ENCODE data around the gene C2CD3. TPM values are rescaled to one million over a fixed set of nuclear protein-coding genes. Genes with fewer than 3 reads are reported as not detected.

Gene C2CD3
- total RNA-seq, 2 experiments from 2014 or later: 30.8 to 32.2 TPM

DNA sequence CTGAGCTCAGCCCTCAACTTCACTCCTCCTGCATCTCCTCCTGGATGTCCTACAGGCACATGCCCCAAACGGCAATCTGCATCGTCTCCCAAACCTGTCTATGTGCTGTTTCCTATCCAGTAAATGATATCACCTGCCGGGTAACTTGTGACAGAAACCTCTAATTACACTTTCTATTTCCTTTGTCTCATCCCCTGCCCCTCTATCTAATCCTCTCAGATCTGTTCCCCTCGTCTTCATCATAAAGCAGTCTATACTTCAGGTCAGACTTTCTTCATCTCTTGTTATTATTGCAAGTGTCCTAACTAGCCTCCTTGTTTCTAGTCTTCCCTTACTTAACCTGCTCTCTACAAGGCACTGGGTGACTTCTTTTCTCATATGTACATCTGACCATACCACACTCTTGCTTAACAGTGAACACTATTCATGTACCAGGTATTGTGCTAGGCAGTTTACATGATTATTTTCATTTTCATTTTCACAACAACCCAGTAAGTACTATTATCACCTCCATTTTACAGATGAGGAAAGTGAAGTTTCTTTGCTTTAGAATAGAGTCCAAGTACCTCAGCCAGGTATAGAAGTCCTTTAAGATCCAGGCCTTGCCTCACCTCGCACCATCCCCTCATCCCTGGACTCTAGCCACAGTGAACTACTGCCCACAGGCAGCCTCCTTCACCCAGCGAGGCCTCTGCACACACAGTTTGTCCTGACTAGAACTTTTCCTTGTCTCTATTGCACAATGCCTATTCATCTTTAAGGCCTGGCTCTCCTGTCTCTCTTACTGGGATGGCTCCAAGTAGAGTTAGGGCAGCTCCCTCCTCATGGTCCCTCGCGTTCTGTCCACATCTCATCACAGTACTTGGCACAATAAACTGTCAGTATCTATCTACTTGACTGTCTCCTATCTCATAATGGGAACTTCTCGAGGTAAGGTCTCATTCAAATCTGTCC lies 139.8 kb downstream of the C2CD3 start:
- Mint-ChIP-seq H3K36me3 (ENCODE audit: low read depth) (peaks cover 45% of the 10 kb centered on the region), H3K27ac (peak overlapping the region; percentile 69), H3K27me3 (no peaks in the 10 kb centered on the region), H3K9me3 (no peaks in the 10 kb centered on the region), H3K4me1 (peaks cover 44% of the 10 kb centered on the region), H3K4me3 (peak overlapping the region; percentile 42)
- ChIA-PET CTCF (interaction anchor here (1.0 kb wide), 1 partner anchor 51 kb away, joined by 3 read pairs; no protein-coding TSS in a partner anchor), POLR2A (interaction anchor here (0.6 to 1.7 kb wide), 7 partner anchors 19 to 57 kb away, joined by 3 to 7 read pairs (median 4); partner anchors contain the start of gene UCP2)
- no peak for DNase-seq

DNA sequence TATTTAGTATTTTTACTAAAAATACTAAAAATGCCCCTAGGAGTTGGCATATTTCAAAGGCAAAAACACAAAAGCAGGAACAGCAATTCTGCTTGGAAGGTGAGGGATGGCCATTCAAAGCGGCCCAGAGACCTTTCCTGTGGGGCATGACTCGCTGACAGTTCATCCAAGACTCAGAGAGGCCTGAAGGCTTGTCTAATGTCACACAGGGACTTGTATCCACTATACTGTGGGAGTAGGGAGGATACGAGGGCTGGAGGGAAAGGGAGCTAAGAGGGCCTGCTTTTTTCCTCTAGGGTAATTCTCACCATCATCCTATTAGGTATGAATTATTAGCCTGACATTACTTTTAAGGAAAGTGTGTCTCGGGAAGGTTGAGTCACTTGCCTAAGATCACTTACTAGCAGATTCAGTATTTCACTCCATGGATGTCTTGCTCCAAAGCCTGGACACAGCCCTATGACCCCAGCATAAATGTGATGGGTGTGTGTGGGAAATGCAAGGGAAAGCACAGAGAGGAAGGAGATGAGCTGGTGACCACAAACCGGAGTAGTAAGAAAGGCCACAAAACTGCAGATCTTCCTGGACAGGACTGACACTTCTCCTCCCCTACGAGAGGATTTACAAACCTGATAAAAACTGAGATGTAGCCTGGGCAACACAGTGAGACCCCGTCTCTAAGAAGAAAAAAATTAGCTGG lies 145.2 kb downstream of the C2CD3 start:
- Mint-ChIP-seq H3K9me3 (no peaks in the 10 kb centered on the region), H3K27ac (peak overlapping the region; percentile 75), H3K36me3 (ENCODE audit: low read depth) (peaks cover 41% of the 10 kb centered on the region), H3K4me1 (peaks cover 60% of the 10 kb centered on the region), H3K4me3 (no peak overlapping the region), H3K27me3 (no peaks in the 10 kb centered on the region)
- ChIA-PET CTCF (no interaction called here), POLR2A (interaction anchor here (1.1 to 1.5 kb wide), 3 partner anchors 9 to 21 kb away, joined by 3 to 5 read pairs (median 4); no protein-coding TSS in a partner anchor)
- no peak for DNase-seq

DNA sequence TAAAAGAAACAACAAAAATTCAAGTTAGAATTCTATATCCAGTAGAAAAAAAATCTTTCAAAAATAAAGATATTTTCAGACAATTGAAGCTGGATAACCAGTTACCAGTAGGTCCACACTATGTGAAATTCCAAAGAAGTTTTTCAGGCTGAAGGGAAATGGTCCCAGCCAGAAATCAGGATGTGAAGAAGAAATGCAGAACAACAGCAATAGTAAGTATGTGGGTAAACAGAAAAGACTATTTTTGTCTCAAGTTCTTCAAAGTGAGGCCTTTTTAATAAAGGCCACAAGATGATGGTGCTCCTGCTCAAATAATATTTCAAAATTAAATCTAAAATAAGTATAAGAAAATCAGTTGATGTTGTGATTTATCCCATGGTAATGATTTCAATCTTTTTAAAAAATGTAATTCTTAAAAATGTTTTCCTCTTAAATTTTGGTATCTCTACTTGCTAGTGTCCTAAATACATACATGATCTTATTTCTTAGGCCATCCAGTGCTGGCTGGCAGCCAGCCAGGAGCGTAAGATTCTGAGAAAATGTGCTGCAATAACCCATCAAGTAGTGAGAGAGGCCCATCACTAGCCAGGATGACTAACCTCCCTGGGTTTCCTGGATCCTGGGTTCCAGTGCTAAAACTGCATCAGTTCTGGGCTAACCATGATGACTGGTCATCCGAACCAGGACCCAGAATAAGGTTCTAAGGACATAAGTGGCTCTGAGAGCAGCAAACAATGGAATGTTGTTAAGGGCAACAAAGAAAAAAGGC lies 146.4 kb downstream of the C2CD3 start:
- Mint-ChIP-seq H3K9me3 (no peaks in the 10 kb centered on the region), H3K36me3 (ENCODE audit: low read depth) (peaks cover 44% of the 10 kb centered on the region), H3K27ac (peak overlapping the region; percentile 71), H3K4me1 (peaks cover 48% of the 10 kb centered on the region), H3K27me3 (no peaks in the 10 kb centered on the region), H3K4me3 (no peak overlapping the region)
- CTCF ChIA-PET: no interaction called here
- peak; percentile 62 for DNase-seq
- POLR2A ChIA-PET: no interaction called here

DNA sequence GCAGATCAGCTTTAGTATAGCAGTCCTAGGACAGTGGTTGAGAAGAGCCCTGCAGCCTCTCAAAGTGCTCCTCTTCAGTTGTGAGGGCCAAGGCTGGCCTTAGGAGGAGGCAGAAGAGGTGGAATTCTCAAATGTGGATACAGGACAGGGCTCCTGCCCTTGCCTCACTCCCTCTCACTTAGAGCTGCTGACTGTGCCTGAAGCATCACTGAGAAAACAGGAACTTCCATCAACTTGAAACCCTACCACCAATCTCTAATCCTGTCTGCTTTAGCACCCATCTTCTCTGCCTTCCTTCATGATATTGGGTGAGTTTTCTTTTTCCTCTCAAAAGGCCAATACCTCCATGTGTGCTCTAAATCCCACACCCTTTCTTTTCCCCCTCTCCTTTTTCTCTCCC lies 147.5 kb downstream of the C2CD3 start:
- no peak for DNase-seq
- no peak overlapping the region for H3K4me3 Mint-ChIP-seq
- ChIA-PET CTCF (no interaction called here), POLR2A (no interaction called here)
- no peak overlapping the region for H3K27ac Mint-ChIP-seq
- no peaks in the 10 kb centered on the region for H3K27me3 Mint-ChIP-seq
- H3K9me3 Mint-ChIP-seq: no peaks in the 10 kb centered on the region
- H3K36me3 Mint-ChIP-seq (ENCODE audit: low read depth): peaks cover 38% of the 10 kb centered on the region
- peaks cover 45% of the 10 kb centered on the region for H3K4me1 Mint-ChIP-seq

DNA sequence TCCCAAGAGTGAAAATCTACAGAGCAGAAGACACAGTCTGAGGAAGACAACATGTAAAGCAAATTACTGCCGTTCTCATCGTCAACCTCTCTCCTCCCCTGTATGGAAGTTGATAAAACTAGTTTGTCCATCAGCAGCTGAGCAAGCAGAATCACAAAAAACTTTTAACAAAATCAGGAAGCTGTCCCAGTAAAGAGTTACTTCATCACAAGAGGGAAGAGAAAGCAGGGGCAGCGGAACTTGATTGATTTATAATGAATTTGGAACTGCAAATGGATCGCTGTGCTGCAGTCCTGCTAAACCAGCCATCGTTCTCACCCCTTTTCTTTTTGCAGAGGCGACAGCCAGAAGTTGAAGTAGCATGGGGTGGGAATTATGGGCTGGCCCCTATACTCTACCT lies 148.3 kb downstream of the C2CD3 start:
- ChIA-PET POLR2A (no interaction called here), CTCF (no interaction called here)
- Mint-ChIP-seq H3K9me3 (no peaks in the 10 kb centered on the region), H3K4me1 (peaks cover 43% of the 10 kb centered on the region), H3K27me3 (no peaks in the 10 kb centered on the region), H3K36me3 (ENCODE audit: low read depth) (peaks cover 40% of the 10 kb centered on the region), H3K4me3 (no peak overlapping the region), H3K27ac (no peak overlapping the region)
- no peak for DNase-seq

DNA sequence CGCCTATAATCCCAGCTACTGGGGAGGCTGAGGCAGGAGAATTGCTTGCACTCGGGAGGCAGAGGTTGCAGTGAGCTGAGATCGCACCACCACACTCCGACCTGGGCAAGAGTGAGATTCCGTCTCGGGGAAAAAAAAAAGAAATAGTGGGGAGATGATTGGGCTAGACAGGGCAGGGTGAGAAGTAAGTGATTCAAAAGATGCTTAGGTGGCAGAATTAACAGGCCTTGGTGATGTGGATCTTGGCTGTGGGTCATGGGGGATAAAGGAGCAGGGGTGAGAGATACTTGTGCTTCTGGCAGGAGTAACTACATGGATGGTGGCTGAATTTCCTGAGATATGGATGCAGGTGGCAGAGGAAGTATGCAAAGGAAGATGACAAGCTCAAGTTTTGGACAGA lies 148.8 kb downstream of the C2CD3 start:
- ChIA-PET CTCF (no interaction called here), POLR2A (no interaction called here)
- no peak overlapping the region for H3K4me3 Mint-ChIP-seq
- H3K9me3 Mint-ChIP-seq: no peaks in the 10 kb centered on the region
- no peak overlapping the region for H3K27ac Mint-ChIP-seq
- peaks cover 45% of the 10 kb centered on the region for H3K36me3 Mint-ChIP-seq (ENCODE audit: low read depth)
- no peak for DNase-seq
- H3K27me3 Mint-ChIP-seq: no peaks in the 10 kb centered on the region
- peaks cover 45% of the 10 kb centered on the region for H3K4me1 Mint-ChIP-seq

DNA sequence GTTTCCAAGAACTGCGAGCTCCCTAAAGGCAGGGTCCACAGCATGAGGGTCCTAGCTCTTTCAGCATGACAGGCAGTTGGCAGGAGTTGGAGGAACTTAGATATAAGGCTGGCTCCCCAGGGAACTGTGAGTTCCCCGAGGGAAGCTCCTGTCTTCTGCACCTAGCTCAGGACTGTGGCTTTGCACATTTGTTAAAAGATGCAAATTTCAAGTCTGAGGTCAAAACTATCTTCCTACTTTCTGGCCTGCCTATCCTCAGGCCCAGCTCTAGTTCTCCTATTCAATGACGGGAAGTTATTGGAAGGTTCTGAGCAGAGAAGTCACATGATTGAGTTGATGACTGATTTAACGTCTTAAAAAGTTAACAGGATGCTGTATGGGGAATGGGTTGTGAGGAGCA lies 150.3 kb downstream of the C2CD3 start:
- Mint-ChIP-seq H3K4me1 (peaks cover 49% of the 10 kb centered on the region), H3K27me3 (no peaks in the 10 kb centered on the region), H3K4me3 (no peak overlapping the region), H3K36me3 (ENCODE audit: low read depth) (peaks cover 50% of the 10 kb centered on the region), H3K27ac (no peak overlapping the region), H3K9me3 (no peaks in the 10 kb centered on the region)
- ChIA-PET POLR2A (interaction anchor here (0.9 to 2.9 kb wide), 6 partner anchors 9 to 40 kb away, joined by 3 to 11 read pairs (median 4); partner anchors contain the start of gene UCP2), CTCF (interaction anchor here (1.6 kb wide), 1 partner anchor 36 kb away, joined by 3 read pairs; no protein-coding TSS in a partner anchor)
- DNase-seq: no peak

DNA sequence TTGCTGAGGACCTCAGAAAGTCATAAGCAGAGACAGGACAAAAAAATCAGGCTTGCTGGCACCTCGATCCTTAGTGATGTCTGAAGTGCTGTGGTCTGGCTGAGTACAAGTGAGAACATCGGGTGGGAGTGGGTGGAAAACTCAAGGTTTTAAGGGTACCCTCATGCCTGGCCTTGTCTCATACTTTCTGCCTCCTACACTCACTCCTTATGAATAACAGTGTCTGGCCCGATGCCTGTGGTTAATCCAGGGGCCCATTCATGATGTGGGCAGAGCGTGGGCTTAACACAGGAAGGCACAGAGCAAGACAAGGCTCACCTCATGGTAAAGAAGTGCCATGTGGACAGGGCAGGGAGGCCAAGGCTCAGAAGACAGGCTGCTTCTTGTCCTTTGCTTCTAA lies 150.9 kb downstream of the C2CD3 start:
- ChIA-PET CTCF (interaction anchor here (1.0 to 1.6 kb wide), 2 partner anchors 36 to 40 kb away, joined by 3 to 4 read pairs; no protein-coding TSS in a partner anchor), POLR2A (interaction anchor here (2.2 to 2.9 kb wide), 3 partner anchors 9 to 38 kb away, joined by 11 to 22 read pairs (median 11); partner anchors contain the start of gene UCP2)
- H3K27me3 Mint-ChIP-seq: no peaks in the 10 kb centered on the region
- H3K4me3 Mint-ChIP-seq: no peak overlapping the region
- peaks cover 51% of the 10 kb centered on the region for H3K36me3 Mint-ChIP-seq (ENCODE audit: low read depth)
- no peak overlapping the region for H3K27ac Mint-ChIP-seq
- peak; percentile 46 for DNase-seq
- H3K4me1 Mint-ChIP-seq: peaks cover 50% of the 10 kb centered on the region
- no peaks in the 10 kb centered on the region for H3K9me3 Mint-ChIP-seq

DNA sequence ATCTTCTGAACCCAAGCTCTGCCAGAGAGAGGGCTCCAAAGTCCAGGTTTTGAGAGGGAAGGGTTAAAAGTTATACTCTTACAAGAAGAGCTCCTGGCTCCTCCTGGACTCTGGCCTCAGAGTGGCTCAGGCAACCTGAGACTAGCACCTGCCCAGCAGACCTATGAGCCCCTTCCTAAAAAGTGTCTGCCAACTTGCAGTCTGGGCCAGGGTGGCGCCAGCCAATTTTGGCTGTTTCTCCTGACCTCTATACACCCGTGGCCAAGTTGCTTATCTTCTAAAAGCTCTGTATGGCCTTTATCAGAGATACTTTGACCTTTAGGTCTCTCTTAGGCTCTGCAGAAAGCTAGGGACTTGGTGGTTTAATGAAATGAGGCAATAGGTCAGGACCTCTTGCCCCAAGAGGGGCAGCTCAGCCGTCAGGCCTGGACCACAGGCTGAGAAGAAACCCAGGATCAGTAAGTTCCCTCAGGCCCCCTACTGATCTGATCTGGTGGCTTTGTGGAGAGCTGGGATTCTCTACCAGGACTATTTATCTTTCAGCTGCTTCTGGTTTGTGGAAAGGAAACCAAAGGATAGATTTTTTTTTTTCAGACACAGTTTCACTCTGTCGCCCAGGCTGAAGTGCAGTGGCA lies 151.6 kb downstream of the C2CD3 start:
- no peaks in the 10 kb centered on the region for H3K27me3 Mint-ChIP-seq
- H3K27ac Mint-ChIP-seq: no peak overlapping the region
- H3K9me3 Mint-ChIP-seq: no peaks in the 10 kb centered on the region
- H3K4me3 Mint-ChIP-seq: no peak overlapping the region
- POLR2A ChIA-PET: interaction anchor here (2.2 to 2.9 kb wide), 3 partner anchors 8 to 37 kb away, joined by 11 to 22 read pairs (median 11); partner anchors contain the start of gene UCP2
- peaks cover 52% of the 10 kb centered on the region for H3K4me1 Mint-ChIP-seq
- CTCF ChIA-PET: interaction anchor here (1.0 to 1.6 kb wide), 2 partner anchors 35 to 39 kb away, joined by 3 to 4 read pairs; no protein-coding TSS in a partner anchor
- DNase-seq: no peak
- H3K36me3 Mint-ChIP-seq (ENCODE audit: low read depth): peaks cover 54% of the 10 kb centered on the region

DNA sequence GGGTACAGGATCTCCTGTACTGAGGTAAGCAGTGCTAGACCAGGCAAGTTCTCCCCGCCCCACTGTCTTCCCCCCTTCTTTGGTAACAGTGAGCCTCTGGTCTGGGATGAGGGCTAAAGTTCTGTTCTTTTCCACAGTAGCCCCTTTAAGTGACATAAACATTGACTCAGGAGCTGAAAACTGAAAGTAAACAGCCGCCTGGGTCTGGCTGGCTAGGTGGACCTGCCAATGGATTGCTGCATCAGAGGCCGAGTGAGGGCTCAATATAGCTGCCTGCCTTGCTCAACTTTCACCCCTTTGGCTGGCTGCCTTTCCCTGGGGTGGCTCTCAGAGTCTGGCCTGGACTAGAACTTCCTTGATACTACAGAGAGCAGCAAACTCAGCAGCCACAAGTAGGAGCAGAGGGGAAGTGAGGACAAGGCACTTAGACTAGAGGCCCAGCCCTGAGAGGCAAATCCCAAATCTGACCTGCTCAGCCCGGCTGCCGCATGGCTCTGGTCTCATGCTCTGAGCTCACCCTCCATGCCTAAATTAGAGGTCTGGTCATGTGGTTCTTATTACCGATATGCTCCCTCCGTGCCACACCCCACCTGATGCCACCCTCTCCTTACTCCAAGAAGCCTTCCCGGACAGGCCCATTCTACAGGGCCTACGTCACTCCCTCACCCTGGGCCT lies 152.3 kb downstream of the C2CD3 start:
- H3K4me3 Mint-ChIP-seq: no peak overlapping the region
- no peaks in the 10 kb centered on the region for H3K9me3 Mint-ChIP-seq
- POLR2A ChIA-PET: interaction anchor here (1.3 to 2.9 kb wide), 3 partner anchors 7 to 37 kb away, joined by 4 to 22 read pairs (median 11); partner anchors contain the start of gene UCP2
- DNase-seq: no peak
- no peaks in the 10 kb centered on the region for H3K27me3 Mint-ChIP-seq
- peaks cover 51% of the 10 kb centered on the region for H3K4me1 Mint-ChIP-seq
- CTCF ChIA-PET: interaction anchor here (1.0 kb wide), 1 partner anchor 38 kb away, joined by 4 read pairs; no protein-coding TSS in a partner anchor
- peaks cover 52% of the 10 kb centered on the region for H3K36me3 Mint-ChIP-seq (ENCODE audit: low read depth)
- H3K27ac Mint-ChIP-seq: no peak overlapping the region

DNA sequence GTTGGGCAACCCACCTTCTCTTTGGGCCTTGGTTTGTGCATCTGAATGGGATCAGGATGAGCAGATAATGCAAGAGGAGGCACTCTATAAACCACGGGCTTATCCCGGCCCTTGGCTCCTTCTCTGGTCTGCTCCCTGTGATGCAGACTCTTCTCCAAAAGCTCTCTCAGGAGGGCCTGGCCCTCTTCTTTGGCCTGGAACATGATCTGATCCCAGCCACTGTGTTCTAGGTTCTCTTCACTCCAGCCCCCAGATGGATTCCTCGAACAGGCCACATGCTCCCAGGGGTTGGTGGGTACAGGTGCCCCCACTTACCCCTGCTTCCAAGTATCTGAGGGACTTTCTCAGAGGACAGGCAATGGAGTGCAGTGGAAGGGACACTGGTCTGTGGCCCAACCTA lies 153.2 kb downstream of the C2CD3 start:
- Mint-ChIP-seq H3K27me3 (no peaks in the 10 kb centered on the region), H3K9me3 (no peaks in the 10 kb centered on the region), H3K36me3 (ENCODE audit: low read depth) (peaks cover 48% of the 10 kb centered on the region), H3K4me1 (peaks cover 51% of the 10 kb centered on the region), H3K4me3 (no peak overlapping the region), H3K27ac (no peak overlapping the region)
- CTCF ChIA-PET: no interaction called here
- POLR2A ChIA-PET: interaction anchor here (1.3 to 2.8 kb wide), 2 partner anchors 23 to 36 kb away, joined by 4 to 22 read pairs; partner anchors contain the start of gene UCP2
- DNase-seq: no peak
